ENCODE measurements around the gene FGF12. TPM values are rescaled to one million over a fixed set of nuclear protein-coding genes. Genes with fewer than 3 reads are reported as not detected.

The FGF12 gene
- total RNA-seq, 1 experiment from 2014 or later: not detected

DNA sequence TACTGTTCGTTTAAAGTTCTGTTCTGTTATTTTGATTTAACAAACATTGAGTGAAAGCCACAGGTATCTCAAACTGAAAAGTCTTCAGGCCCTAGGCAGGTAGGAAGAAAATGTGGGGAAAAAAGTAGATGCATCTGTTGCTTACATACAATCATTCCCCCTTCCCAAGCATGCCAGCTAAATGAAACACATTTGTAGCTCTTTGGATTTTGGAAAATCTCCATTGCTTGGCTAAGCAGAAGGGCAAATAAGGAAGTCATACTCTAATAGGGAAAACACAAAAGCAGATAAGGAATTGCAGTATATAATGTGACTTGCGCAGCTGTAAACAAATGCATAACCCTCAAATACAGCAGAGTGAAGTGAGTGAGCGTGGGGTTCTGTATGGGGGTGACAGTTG lies 375.9 kb downstream of the FGF12 start:
- no peak for DNase-seq (ENCODE audit: low read depth)

DNA sequence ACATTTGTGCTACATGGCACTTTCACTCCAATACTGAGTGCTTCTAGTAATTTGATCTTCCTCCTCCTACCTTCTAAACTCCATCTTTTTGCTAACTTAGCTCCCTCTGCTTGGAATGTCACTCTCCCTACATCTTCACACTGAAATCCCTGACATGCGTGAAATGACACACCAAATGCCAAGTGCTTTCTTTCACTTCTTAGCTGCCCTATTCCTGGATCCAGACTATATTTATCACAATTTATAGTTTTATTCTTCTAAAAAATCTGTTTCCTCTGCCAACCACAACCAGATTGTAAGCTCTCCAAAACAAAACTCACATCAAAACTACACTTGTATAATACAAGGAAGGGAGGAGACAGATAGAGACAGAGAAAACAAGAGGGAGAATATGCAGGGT lies 387.3 kb downstream of the FGF12 start:
- no peak for DNase-seq (ENCODE audit: low read depth)

DNA sequence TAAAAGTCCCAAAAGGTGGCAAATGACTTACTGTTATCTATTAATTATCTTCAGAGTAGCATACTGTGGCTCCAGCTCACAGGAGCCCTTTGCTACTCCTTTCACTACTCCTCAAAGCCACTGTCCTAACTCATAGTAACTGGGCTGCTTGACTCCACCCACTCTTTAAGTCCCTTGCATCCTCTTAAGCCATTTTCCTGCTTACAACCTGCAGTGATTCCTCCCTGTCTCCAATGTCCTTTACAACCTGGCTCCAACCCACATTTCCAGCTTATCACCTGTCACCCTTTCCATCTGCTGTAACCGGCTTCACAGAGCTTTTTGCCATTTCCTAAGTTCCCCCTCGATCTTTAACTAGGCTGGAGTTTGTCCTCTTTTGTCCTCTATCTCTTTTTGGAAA lies 388.1 kb downstream of the FGF12 start:
- DNase-seq (ENCODE audit: low read depth): no peak

DNA sequence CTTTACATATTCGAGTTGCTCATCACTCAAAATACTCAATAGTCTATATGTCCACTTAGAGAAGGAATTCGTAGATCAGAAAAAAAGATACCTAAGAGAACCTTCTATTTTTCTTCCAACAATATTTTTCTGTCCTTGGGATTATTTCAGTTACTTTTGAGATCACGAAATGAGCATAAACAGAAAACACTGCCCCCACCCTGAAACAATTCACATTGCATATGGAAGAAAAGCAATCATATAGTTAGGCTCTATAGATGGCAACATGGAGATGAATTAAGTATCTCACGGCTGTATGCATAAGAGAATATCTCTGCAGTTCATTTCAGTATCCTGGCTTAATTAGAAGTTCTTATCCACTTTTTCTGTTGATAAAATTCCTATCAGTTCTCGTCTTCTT lies 391.1 kb downstream of the FGF12 start:
- DNase-seq (ENCODE audit: low read depth): no peak

DNA sequence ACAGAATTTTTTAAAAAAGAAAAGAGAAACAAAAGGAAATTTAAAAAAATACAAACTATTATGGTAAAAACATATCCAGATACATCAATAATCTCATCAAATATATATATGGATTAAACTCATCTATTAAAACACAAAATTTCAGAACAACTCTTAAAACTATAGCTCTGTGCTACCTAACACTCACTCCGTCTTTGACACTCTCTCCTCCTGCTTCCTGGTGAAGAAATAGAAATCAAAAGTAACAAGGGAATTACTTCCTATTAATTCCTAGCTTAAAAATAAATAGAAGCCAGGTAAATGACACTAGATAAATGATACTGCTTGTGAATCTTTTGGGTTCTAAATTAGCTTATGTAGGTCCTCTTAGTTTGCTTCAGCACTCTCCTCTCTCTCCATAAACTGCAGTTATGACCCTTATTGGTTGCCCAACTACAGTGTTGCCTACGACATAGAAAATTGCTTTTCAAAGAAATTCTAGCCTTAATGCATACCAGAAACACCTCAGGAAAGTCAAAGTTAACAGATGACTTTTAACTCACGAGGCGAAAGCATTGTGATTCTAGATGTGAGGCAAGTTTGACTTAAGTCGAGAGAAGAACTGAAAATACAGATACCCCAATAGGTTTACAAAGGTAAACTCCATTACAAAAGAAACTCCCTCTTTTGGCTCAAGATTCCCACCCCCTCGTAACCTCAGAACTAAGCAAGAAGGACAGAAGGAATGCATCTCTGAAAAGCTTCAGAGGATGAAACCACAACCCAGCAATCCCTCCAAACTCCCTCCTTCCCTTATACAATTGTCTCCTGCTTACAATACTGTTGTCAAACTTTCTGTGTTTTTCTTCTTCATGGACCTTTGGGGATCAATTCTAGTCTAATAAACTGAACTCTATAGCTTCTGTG lies 394.7 kb downstream of the FGF12 start:
- DNase-seq (ENCODE audit: low read depth): no peak

DNA sequence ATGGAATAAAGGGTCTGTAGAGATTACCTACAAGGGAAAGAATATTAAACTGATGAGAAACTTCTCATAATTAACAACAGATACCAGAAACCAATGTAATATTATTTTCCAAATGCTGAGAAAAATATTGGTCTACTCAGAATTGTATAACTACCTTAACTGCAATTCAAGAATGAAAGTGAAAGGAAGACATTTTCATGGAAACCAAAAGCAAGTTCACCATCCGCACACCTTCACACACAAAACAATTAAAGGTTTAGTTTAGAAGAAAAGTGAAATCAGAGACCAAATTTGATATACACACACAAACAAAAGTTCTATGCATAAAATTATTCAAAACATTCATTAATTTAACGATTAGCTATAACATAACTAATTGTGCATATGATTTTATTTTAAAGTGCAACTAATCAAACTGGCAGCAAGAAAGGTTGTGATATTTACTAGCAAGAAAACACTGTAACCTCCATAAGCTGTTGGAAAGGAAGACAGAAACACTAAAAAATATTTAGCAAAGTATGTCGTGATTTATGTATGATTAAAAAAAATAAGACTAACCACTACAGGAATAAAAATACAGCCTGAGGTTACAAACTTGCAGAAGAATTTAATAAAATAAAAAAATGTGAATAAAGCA lies 395.5 kb downstream of the FGF12 start:
- DNase-seq (ENCODE audit: low read depth): no peak

DNA sequence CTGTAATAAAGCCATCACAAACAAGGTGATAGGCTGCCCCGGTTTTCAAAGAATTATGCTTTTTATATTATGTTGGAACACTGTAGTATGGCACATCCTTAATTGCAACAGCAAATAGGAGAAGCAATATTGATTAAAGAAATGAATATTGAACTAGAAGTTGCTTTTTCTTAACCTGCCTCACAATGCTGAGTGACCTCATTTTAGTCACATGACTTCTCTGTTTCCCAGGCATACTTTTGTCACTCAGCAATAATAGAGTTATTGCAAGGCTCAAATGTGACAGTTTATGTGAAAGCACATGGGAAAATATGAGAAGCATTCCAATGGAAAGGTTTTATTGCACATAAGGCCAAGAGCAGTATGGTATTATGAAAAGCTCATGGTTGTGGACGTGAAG lies 400.7 kb downstream of the FGF12 start:
- no peak for DNase-seq (ENCODE audit: low read depth)

DNA sequence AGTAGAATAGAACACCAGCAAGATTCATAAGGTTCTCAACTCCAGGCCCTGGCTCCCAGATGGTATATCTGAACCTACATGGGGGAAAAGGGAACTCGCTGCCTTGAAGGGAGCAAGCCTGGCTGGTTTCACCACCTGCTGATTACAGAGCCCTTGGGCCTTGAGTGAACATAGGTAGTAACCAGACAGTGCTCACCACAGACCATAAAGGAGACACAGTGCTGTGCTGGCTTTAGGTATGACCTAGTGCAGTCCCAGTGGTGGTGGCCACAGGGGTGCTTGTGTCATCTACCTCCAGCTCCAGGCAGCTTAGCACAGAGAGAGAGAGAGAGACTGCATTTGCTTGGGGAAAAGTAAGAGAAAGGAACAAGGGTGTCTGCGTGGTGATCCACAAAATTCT lies 409.8 kb downstream of the FGF12 start:
- no peak for DNase-seq (ENCODE audit: low read depth)

DNA sequence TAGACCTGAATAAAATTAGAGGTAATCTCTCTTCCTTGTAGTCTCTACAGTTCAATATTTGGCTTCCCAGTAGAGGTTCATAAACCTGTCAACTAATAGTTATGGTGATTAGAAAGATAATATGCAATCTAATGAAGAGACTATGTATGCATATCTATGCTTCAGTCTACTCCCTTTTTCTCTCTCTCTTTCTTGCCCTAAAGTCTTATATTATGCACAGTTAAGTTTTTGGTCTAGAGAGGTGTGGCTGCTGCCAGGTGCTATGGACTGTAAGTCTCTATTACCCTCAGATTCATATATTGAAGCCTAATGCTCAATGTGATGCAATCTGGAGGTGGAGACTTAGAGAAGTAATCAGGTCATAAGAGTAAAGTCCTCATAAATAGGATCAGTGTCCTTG lies 413.7 kb downstream of the FGF12 start:
- DNase-seq (ENCODE audit: low read depth): no peak

DNA sequence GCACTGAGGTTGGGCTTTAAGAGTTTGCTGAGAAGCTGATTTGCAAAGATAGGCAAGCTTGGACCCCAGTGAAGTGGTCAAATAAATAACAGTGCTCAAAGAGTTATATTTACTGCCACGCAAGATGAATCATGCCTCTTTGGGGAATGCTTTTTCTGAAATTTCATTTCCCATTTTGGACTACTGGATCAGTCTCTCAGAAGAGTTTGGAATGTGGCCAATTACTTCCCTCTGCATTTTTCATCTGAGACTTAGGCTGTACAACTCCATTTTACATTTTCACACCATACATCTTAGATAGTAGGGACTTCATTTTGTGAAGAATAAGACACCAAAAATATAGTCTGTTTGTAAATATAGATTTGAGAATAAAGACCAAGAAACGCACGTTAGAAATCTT lies 419.7 kb downstream of the FGF12 start:
- DNase-seq (ENCODE audit: low read depth): no peak

DNA sequence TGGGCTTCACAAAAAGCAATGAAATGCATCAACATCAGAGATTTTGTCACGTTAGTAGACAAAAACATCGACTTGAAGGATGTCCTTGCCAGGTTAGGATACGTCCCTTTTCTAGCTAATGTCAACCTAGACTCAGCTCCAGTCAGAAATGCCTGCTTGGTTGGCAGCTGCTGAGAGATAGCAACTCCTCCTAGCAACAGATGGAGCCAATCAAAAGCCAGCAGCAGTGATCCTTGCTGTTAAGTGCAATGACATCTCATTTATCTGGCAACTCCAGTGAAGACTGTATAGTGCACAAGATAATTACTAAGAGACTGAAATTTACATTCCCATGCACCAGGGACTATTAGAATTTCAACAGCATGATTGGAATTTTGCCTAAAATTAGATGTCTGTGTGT lies 424.1 kb downstream of the FGF12 start:
- no peak for DNase-seq (ENCODE audit: low read depth)

DNA sequence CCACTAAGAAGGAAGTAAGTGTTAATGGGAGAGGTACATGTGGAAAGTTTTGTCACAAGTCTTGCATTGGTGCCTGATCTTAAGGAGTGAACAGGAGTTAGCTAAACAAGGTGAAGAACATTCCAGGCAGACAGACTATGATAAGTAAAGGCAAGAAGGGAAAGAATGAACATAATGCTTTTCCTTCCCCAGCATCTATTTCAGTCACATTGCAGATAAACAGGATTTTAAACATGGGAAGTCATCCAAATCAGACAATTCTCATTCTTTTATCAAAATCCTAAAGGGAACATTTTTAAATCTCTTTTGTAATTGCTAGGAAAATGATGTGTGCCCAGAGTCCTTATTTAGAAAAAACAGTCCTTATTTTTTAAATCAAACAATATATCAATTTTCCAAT lies 424.6 kb downstream of the FGF12 start:
- DNase-seq (ENCODE audit: low read depth): no peak

DNA sequence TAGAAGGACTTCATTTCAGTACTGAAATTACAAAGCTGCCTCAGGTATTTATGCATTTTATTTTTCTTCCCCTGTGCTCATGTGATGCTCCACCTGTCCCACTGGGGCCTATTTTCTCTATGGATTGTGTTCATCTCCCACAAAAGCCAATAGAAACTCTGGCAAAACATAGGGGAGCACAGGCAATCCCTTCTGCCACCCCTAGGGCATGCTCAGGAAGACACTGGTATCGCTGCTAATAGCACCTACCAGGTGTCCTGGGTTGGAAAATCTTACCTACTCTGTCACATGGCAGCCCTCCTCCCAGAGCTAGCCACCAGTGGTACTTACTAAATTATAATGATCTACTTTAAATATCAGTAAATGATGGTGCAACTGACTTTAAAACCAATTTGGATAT lies 427.4 kb downstream of the FGF12 start:
- no peak for DNase-seq (ENCODE audit: low read depth)

DNA sequence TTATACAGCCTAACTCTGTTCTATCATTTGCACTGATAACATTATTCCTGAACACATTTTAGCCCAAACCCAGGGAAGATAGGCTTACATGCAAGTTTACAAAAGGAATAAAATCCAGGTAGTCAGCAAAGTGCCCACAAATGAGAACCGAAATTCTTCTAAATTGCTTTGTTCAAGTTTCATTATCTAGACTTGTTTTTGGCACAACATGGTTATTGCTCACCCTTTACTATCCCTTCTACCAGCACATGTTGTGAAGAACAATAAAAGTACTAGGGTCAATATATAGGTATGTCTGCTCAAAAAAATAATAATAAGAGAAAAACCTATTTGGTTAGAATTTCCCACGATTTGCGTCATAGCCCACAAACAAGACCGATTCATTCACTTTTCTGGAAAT lies 430.5 kb downstream of the FGF12 start:
- DNase-seq (ENCODE audit: low read depth): no peak

DNA sequence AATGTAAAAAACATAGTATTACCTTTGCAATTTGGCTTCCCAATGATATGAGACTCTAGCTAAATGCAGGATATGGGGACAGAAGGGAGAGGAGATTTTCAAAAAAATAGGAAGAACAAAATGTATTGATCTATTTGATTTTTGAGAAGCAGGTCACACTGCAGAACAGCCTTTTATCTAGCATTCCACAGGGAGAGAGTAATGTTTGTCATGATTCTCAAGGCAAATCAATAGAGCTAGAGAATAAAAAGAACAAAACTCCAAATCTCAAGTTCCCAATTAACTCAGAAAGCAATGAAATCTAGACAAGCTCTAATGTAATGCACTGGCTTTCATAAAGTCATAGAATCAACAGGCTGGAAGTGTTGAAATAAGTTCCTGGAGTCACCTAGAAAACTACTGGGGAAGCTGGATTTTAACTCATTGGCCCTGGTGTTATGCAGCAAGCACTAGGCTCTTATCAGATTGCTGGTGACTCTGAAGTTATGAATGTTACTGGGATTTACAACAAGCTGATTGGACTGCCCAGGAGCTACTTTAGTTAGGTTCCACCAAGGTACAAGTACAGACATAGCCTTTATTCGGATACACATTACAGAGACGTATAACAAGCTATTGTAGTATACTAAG lies 442.8 kb downstream of the FGF12 start:
- DNase-seq (ENCODE audit: low read depth): no peak

DNA sequence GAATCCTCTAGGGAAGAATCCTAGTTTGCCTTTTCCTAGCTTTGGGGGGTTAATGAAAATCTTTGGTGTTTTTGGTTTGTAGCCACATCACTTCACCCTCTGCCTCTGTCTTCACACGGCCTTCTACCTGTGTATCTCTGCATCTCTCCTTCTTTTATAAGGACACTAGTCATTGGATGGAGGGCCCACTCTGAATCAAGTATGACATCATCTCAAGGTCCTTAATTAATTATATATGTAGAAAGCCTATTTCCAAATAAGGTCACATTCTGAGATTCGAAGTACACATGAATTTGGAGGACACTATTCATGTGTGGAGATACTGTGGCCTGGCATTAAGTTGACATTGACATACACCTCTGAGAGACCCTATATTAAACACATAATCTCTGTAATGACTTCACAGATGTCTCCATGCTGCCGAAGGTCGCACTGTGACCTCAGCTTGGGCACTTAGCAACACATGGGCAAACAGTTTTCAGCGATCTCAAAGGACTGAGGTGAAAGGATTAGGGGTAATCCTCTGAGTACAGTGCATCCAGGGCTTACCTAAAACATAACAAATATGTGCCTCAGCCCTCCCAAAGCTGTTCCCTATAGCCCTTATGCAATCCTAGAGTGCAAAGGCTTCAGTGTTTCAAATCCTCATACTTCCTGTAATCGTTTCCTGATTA lies 446.0 kb downstream of the FGF12 start:
- no peak for DNase-seq (ENCODE audit: low read depth)

DNA sequence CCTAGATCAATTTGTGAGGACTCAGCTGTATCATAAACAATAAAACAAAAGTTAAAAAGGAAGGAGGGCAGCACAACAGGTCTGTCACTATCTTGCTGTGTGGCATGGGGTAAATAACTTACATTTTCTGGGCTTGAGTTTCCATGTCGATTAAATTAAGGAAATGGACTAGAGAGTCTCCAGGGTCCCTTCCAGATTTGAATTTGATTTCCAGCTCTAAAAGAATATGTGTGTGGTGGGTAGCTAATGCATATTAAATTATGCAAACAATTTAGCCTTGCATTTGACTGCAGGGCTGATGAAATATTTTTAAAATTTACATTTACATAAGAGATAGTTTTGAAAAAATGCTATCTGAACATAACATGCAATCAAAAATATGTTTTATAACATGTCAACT lies 447.7 kb downstream of the FGF12 start:
- no peak for DNase-seq (ENCODE audit: low read depth)

DNA sequence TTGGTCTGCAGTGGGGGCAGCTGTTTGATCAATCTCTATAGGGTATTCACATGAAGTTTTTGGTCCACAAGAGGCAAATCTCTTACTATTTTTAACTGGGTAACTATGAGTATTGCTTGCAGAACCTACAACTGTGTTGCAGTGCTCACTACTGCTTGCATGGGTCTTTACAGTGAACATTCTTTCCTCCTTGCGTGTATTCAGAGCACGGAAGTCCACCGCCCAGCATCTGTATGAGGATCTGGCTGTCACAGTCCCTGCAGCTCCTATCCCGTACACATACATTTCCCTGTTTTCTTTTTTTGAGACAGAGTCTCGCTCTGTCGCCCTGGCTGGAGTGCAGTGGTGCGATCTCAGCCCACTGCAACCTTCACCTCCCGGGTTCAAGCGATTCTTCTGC lies 449.9 kb downstream of the FGF12 start:
- no peak for DNase-seq (ENCODE audit: low read depth)

DNA sequence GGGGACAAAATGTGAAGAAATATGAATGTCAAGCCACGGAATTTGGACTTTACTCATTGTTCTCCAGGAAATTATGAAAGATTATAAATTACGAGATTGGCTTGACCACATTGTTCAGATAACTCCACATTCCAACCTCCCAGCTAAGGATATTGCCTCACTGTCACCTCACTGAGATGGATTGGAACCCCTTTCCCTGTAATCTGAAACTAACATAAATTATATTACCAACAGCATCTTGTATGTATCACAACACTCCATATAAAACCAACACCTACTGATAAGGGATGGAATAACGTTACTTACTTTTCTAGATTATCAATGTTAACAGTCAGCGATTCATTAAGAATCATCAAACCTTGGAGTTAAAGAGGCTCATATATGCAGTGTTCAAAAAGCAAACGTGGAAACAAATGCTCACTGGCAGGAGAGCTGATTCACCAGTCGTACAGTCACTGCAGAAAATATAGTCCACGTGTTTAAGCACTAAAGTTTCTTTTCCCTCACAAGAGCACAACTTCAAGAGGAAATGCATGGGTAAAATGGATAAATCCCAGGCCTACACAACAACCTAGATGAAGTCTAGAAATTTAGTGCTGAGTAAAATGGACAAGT lies 451.5 kb downstream of the FGF12 start:
- DNase-seq (ENCODE audit: low read depth): no peak

DNA sequence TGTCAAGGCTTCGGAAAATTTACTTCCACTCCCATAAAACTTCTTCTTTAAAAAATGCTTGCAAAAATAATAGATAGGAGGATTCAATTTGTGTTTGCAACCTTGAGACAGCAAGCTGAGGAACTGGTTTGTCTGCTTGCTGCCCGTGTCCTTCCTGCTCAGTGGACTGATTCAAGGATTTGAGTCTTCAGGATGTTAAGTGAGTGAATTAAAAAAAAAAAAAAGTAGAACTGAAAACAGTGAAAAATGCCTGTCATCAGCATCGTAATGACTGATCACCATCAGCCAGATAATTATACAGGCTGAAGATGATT lies 453.7 kb downstream of the FGF12 start:
- DNase-seq (ENCODE audit: low read depth): no peak

DNA sequence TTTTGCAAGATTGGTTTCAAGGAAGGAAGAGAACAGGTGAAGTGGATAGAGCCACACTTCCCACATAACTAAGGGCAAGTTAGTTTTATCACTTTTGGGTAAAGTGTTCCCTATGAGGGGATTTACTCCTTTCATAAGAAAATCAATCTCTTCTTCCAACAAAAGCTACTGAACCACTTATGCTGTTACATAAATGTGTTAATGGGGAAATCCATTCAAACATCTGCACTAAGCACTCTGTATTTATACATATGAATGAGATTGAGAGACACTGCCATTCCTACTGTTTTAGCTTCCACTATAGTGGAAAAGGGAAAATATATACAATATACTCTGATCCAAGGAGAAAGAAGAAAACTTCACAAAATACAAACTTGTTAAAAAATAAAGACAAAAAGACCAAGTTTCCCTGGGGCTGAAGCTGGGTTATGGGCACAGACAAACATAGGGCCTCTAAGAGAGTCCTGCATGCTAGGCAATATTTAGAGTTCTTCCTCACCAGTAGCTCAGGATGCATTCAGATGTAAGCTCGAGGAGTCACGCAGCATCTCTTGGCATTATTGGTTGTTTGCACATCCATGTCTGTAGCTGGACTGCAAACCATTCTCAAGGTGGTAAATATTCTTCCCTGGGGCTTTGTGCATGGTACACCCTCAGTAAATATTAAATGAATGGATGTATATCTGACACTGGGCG lies 454.2 kb downstream of the FGF12 start:
- no peak for DNase-seq (ENCODE audit: low read depth)
